OCI-LY1 (cell line): ENCODE data around the gene SUGP2.

Experiments
- CTCF ChIP-seq: fragments of 200-600 bp; sonication (generic), shearing (Covaris generic); IDR thresholded peaks from 2 replicates; pipeline ENCODE4 v1.5.1; 2017; ENCODE audit warnings: mild to moderate bottlenecking, antibody characterized with exemption, low read length, moderate library complexity, mixed read lengths
- EZH2 ChIP-seq: fragments of 200-600 bp; sonication (generic), shearing (Covaris generic); IDR thresholded peaks from 2 replicates; pipeline ENCODE4 v1.8.0; 2017; ENCODE audit warnings: borderline replicate concordance, mixed run types, mild to moderate bottlenecking, antibody characterized with exemption, low read length, moderate library complexity, mixed read lengths

GRCh38 chr19:19059837-19060611, 26.7 kb upstream of the SUGP2 start:
- no peak for TF ChIP-seq EZH2
- TF ChIP-seq CTCF, result no peak
